ENCODE results near the gene MACROD1.

GRCh38 chr11:64156235-64157011, 9.5 kb downstream of the MACROD1 start:
- TF ChIP-seq POLR2AphosphoS5 (IDR thresholded peaks at IDR 0.05) (no peak), EP300 (IDR thresholded peaks at IDR 0.05) (no peak), POLR2A (IDR thresholded peaks at IDR 0.05; ENCODE audit: low read depth) (no peak)
- TF ChIP-seq, protein P1, sequence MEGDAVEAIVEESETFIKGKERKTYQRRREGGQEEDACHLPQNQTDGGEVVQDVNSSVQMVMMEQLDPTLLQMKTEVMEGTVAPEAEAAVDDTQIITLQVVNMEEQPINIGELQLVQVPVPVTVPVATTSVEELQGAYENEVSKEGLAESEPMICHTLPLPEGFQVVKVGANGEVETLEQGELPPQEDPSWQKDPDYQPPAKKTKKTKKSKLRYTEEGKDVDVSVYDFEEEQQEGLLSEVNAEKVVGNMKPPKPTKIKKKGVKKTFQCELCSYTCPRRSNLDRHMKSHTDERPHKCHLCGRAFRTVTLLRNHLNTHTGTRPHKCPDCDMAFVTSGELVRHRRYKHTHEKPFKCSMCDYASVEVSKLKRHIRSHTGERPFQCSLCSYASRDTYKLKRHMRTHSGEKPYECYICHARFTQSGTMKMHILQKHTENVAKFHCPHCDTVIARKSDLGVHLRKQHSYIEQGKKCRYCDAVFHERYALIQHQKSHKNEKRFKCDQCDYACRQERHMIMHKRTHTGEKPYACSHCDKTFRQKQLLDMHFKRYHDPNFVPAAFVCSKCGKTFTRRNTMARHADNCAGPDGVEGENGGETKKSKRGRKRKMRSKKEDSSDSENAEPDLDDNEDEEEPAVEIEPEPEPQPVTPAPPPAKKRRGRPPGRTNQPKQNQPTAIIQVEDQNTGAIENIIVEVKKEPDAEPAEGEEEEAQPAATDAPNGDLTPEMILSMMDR (IDR thresholded peaks at IDR 0.05) = no peak

All from esophagus muscularis mucosa (tissue), 4 donors.